ENCODE measurements around the gene SPATC1L.
A peak's percentile ranks its signal among the peaks of the same experiment; 100 is the strongest.
"Not testable (repeated sequence)": the region's sequence is repeated elsewhere in the genome, so short reads cannot be mapped to it uniquely, and the experiment has no call there.

Gene SPATC1L

DNA sequence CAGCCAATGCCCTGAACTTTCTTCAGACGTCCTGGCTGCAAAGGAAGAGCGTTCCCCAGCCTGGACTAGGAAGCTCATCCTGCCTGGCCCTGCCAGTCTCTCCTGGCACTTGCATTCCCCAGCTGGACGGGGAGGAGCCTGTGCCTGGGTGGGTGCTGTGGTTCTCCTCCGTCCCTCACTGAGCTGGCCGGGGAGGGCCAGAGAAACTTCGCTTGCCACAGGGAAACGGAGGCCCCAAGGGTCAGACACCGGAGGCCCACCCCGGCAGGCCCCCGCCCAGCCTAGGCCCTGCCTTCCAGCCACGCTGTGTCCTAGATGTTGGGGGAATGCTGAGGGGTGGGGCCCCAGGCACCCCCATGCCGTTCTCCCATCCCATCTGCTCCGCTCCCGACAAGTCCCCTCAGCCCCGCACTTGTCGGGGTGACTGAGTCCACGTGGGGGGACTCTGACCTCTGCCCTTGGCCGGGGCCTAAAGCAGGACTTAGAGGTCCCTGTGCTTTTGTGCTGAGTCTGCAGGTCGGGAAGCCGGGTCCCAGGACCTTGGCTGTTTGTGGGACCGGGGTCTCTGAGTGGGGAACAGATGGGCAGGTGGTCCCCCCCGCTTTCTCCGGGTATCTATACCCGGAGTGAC is 33.7 kb downstream of the SPATC1L start:
- no peak for DNase-seq (ENCODE audit: low read depth in 2 of 2)

DNA sequence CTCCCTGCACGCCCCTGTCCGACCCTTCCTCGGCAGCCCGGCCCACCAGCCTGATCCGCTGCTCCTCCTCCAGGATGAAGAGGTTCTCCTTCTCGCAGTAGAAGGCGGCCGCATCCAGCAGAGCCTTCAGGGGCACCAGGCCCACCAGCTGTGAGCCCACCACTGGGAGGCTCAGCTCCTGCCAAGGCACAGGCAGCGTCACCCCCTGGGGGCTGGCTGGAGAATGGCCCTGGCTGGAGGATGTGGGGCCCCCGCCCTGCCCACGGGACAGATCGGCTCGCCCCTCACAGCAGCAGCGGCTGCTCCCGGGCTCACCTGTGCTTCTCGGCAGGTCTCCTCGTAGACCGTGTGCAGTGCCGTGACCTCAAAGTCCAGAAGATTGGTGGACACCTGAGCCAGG is 34.2 kb downstream of the SPATC1L start:
- DNase-seq (ENCODE audit: low read depth in 2 of 2), result no peak

DNA sequence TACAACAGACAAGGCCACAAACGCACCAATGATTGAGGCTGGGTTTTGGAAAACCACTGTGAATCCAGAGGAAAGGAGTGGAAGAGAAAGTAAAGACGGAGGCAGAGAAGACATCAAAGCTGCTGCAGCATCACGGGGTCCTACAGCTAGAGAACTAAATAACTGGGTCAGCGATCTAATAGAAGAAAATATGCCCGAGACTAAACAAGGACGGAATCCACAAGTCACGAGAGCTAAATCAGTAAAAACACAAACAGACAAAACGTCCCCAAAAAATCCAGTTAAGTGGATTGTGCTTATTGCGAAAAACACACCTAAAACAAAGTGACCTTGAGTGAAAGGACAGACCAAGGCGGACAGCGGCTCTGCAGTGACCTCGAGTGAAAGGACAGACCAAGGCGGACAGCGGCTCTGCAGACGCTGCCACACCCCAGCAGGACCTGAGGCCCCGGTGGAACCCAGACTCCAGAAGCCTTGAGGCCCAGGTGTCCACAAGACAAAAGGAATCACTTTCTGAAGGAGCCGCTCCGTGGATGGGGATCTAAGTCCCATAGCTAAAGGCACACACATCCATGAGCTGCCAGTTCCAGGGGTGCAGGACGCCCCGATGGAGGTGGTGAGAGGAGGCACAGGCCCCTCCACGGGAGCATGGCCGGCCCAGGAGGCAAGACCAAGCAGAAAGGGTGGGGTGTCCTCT is 34.9 kb downstream of the SPATC1L start:
- DNase-seq (ENCODE audit: low read depth in 2 of 2), result no peak

DNA sequence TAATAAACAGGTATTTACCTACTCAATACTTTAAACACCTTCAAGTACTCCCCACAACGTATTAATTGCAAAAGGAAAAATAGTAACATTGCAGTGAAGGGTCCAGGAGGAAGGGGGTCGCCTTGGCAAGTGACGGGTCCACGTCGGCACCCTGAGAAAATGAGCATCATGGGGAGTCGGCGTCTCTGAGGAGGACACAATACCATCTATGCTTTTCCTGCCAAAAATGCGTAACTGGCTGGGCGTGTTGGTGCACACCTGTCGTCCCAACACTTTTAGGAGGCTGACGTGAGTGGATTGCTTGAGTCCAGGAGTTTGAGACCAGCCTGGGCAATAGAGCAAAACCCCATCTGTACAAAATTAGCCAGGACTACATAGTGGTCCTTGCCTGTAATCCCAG is 36.2 kb downstream of the SPATC1L start:
- no peak for DNase-seq (ENCODE audit: low read depth in 2 of 2)

DNA sequence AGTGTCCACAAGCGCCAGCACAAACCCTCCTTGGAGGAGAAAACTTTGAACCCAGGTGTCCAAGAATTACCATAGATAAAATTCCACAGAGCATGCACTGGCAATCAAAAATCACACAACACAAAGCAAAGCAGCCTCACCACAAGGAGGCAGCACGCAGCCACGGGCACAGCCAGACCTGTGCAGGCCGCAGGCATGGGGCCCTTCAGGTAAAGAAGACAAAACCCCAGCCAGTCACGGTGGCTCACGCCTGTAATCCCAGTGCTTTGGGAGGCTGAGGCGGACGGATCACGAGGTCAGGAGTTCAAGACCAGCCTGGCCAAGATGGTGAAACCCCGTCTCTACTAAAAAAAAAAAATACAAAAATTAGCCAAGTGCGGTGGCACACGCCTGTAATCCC is 36.8 kb downstream of the SPATC1L start:
- peak in 1 of 2 donors; percentile 12 for DNase-seq (ENCODE audit: low read depth in 2 of 2)

DNA sequence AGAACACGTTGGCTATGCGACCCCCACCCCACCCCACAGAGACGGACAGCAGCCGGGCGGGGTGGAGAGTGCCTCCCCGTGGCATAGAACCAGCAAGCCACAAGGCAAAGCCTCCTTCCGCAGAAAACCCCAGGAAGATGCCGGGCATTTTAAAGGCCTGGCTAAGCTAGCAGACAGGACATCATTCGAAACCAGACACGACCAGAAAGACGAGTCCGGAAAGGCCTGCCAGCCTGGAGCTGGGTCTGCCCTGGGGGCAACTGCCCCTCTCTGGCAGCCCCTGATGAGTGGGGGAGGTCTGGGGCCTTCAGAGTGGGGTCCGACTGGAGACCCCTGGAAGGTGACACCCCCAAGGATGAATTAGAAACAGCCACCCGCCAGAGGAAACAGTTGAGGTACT is 37.4 kb downstream of the SPATC1L start:
- DNase-seq (ENCODE audit: low read depth in 2 of 2), result no peak

DNA sequence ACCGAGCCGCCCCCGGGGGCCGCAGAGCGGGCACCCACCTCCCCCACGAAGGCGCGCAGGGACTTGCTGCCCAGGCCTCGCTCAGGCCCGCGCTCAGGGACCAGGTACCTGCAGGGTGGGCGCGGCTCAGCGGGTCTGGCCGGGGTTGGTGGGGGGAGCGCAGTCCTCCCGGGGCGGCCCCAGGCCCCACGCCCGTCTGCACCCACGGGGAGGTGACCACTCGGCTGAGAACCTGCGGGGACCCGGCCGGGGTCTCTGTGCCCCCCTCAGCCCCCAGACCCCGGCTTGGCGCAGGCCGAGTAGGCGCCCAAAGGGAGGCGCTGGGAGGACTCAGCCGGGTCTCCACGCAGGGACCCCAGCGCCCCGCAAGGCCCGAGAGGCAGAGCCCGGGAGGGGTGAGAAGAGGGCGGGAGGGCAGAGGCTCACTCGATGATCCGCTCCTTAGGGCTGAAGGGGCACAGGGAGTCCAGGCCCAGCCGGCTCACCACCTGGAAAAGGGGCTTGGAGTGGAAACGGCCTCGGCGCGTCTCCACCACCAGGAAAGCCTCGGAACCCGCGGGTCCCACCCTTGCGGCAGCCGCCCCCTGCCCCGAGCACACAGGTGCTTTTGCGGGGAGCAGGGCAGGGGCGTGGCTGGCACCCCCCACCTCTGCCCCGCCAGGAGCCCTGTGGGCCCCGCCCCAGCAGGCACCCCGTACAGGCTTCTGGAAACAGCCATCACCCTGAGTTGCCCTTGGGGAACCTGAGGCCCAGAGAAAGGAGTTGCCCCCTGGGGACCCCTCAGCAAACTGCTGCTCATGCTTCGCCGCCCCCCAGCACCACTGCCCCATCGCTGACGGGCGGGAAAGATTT is 38.2 kb downstream of the SPATC1L start:
- DNase-seq (ENCODE audit: low read depth in 2 of 2), result no peak

DNA sequence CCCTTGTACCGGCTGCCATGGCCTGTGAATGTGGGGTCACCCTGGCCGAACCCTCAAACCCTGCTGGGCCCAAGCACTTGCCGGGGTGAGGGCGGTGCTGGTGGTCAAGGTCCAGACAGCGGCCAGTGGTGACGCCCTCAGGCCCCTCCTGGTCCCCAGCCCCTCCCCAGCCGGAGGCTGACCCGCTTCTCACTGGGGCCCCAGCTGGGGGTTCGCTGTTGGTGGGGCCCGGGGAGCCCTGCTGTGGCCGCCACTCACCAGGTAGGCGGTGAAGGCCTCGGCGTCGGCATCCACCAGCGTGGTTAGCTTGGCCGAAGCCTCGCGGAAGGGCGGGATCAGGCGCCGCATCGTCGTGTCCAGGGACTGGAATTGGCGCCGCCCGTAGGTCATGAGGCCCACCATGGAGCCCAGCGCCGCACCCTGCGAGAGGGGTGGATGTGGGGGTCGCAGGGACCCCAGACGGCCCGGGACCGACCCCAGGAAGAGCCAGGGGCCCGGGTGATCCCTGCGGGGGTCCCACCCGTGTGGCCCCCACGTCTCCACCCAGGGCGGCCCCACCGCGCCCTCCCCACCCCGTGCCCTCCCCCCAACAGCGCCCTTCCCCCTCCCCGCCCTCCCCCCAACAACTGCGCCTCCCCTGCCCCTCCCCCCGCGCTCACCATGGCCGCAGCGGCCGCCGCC is 39.0 kb downstream of the SPATC1L start:
- DNase-seq (ENCODE audit: low read depth in 2 of 2), result no peak

DNA sequence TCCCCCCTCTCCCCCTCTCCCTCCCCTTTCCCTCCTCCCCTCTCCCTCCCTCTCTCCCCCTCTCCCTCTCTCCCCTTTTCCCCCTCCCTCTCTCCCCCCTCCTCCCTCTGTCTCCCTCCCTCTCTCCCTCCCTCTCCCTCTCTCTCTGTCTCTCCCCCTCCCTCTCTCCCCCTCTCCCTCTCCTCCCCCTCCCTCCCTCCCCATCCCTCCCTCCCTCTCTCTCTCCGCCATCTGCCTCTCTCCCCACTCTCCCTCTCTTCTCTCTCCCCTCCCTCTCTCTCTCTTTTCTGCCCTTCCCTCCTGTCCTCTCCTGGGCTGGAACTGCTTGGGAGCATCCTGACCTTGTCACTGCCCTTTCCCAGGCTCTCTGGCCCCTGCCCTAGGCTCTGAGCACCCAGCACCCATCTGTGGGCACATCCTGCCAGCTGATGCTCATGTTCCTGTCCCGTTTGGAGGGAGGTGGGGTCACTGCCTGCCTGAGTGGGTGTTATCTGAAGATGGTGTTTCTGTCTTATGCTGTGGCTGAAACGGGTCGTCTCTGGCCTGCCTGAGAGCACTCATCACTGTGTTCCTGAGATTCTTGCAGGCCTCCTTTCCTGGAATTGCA is 39.7 kb downstream of the SPATC1L start:
- DNase-seq (ENCODE audit: low read depth in 2 of 2), result no peak

DNA sequence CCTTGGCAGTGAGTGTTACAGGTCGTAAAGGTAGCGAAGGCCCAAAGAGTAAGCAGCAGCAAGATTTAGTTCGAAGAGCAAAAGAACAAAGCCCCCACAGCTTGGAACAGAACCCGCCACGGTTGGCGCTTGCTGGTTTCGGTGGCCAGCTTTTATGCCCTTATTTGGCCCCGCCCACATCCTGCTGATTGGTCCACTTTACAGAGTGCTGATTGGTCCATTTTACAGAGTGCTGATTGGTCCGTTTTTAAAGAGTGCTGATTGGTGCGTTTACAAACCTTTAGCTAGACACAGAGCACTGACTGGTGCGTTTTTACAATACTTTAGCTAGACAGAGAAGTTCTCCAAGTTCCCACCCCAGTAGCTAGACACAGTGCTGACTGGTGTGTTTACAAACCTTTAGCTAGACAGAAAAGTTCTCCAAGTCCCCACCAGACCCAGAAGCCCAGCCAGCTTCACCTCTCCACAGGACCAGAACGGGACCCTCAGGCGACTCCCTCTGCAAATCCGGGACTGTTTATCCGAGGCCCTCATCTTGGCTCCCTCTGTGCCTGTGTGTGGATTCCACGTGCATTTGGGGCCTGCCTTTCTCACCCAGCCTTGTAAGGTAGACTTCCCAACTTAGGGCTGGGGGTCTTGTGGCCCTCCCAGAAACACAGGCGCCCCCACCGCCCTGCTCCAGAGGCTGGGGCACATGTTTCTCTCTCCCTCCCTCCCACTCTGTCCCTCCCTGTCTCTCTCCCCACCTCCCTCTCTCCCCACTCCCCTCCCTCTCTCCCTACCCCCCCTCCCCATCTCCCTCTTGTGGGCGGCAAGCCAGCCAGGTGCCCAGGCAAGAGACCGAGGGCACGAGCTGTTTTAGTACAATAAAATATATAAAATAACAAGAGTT is 41.4 kb downstream of the SPATC1L start:
- no peak for DNase-seq (ENCODE audit: low read depth in 2 of 2)

DNA sequence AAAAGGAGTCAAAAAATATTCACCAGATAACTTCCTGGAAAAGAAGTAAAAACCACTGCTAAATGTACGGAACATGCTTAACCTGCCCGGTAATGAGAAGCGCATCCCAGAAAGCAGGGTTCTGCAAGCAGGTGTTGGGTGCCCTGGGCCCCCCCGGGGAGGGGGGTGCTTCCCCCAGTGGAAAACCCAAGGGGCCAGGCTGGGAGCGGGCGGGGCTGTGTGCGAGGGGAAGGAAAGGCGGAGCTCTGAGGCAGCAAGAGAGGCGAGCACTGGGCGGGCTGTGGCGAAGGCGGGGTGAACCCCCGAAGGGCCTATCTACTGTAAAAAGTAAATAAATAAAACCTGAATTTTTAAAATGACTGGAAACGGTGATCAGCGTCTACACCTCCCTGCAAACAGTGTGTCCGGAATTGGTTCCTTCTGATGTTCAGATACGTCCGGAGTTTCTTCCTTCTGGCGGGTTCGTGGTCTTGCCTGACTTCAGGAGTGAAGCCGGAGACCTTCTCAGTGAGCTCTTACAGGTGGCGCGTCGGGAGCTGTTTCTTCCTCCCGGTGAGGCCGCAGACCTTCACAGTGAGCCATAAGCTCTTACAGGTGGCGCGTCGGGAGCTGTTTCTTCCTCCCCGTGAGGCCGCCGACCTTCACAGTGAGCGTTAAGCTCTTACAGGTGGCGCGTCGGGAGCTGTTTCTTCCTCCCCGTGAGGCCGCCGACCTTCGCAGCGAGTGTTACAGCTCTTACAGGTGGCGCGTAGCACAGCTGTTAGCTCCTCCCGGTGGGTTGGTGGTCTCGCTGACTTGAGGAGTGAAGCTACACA is 42.3 kb downstream of the SPATC1L start:
- DNase-seq (ENCODE audit: low read depth in 2 of 2), result no peak

DNA sequence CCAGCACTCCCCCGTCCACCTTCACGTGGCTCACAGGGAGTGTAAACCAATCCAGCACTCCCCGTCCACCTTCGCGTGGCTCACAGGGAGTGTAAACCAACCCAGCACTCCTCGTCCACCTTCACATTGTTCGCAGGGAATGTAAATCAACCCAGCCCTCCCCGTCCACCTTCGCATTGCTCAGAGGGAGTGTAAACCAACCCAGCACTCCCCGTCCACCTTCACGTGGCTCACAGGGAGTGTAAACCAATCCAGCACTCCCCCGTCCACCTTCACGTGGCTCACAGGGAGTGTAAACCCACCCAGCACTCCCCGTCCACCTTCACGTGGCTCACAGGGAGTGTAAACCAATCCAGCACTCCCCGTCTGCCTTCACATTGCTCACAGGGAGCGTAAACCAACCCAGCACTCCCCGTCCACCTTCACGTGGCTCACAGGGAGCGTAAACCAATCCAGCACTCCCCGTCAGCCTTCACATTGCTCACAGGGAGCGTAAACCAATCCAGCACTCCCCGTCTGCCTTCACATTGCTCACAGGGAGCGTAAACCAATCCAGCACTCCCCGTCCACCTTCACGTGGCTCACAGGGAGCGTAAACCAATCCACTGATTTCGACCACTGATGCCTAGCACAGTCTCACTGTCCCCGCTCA is 43.8 kb downstream of the SPATC1L start:
- DNase-seq (ENCODE audit: low read depth in 2 of 2), result not testable (repeated sequence)

DNA sequence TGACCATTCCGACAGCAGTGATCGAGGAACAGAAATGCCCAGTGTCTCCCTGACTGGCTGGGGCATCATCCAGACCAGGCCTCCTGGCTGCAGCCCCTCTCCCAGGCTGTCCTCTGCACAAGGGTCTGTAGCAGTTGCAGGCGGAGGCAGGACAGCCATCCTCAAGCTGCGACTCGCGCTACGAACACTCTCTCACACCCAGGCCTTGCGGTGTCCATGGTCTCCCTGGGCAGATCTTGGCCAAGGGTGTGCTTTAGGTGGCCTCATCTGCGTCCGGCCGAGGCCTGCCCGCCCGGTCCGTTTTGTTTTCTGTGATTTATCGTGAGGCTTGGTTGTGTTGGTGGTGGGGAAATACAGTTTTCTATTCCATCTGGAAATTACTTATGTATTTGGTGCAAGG is 44.6 kb downstream of the SPATC1L start:
- DNase-seq (ENCODE audit: low read depth in 2 of 2), result no peak

DNA sequence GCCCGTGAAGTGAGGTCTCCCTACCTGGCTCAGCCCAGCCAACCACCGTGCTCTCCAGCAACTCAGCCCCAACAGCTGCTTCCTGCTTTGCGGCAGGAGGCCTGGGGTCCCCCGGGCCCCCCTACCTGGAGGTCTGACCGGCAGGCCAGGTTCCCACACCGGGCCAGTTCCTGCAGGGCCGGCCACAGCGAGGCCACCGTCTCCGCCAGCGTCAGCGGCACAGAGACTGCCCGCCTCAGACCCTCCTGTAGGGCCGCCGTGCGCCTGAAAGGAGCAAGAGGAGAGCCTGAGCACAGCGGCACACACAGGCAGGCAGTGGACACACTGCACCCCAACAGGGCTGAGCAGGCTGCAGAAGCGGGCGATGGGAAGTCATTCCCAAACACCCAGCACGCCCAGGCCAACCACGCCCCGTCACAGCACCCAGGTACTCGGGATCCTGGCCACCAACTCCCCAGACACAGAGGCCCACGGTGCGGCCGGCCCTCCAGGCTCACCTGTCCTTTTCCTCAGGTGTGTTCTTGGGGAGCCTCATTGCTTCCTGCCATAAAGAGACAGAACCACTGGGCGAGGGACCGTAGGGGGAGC is 45.8 kb downstream of the SPATC1L start:
- DNase-seq (ENCODE audit: low read depth in 2 of 2), result no peak

DNA sequence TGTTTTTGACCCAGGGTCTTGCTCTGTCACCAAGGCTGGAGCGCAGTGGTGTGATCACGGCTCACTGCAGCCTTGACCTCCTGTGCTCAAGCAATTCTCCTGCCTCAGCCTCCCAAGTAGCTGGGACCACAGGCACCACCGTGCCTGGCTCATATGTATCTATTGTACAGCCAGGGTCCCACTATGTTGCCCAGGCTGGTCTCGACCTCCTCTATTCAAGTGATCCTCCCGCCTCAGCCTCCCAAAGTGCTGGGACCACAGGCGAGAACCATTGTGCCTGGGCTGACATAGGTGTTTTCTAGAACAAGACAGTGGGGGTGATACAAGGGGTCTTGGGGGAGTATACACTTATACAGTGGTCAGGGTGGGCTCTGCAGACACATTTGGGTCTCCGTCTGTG is 46.4 kb downstream of the SPATC1L start:
- no peak for DNase-seq (ENCODE audit: low read depth in 2 of 2)

DNA sequence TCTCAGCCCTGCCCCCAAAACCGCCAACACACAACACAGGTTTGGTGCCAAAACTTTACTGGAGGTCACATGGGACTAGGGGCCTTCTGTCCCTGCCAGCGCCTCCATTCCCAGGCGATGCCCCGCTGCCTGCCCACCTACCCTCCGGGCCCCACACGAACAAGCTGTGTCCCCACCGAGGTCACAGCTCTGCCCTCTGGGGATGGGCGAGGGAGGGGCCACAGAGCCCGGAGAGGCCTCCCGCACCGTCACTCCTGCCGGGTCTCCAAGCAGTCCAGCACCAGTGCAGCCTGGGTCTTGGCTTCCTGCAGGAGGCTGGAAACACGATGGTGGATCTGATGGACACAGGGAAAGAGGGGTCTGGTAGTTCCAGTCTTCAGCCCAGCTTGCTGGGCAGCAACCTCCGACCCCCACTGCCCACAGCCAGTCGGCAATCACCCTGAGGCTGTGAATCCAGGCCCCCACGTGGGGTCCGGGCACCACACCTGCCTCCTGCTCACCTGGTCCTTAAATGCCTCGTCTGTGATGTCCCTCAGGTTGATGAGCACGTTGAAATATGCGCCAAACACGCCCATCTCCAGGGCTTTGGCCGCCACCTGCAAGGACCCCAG is 47.4 kb downstream of the SPATC1L start:
- DNase-seq (ENCODE audit: low read depth in 2 of 2), result no peak

DNA sequence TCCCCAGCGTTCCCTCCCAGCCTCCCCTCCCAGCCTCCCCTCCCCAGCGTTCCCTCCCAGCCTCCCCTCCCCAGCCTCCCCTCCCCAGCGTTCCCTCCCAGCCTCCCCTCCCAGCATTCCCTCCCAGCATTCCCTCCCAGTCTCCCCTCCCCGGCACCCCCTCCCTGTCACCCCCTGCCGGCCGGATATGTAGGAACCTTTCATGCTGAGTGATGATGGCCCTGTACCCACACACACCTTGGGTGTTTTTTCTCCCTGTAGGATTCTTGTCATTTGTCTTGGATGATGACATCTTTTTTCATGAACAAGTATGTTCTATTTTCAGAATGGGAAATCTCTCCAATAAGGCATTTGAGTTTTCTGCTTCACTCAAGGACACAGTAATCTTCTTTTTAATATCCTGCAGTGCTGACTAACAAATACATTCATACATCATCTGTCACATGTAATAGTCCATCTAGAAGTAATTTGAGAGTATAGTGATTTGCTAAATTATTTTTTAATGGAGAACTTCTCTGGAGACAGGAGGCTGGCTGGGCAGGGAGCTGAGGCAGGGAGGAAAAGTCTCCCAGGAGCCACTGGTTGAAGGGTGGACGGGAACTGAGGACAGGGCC is 48.4 kb downstream of the SPATC1L start:
- no peak for DNase-seq (ENCODE audit: low read depth in 2 of 2)
